Measurements from ENCODE around the gene BUD31.

BUD31 gene

DNA sequence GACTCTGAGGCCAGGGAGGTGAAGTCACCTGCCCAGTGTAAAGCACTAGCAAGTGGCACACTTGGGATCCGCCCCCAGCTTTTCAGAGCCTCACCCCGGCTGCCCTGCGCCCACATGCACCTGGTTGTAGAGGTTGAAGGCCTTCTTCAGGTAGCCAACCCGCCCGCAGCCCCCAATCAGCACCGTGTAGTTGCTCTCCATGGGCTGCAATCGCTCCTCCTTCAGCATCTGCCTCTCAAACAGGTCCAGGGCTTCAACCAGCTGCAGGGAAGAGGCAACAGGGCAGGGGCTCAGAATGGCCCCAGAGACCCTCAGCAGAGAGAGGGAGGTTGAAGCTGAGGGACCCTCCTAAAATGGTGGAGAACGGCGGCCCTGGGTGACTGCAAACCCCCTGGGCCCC lies 24.4 kb downstream of the BUD31 start:
- DNase-seq (ENCODE audit: low read depth), result no peak

DNA sequence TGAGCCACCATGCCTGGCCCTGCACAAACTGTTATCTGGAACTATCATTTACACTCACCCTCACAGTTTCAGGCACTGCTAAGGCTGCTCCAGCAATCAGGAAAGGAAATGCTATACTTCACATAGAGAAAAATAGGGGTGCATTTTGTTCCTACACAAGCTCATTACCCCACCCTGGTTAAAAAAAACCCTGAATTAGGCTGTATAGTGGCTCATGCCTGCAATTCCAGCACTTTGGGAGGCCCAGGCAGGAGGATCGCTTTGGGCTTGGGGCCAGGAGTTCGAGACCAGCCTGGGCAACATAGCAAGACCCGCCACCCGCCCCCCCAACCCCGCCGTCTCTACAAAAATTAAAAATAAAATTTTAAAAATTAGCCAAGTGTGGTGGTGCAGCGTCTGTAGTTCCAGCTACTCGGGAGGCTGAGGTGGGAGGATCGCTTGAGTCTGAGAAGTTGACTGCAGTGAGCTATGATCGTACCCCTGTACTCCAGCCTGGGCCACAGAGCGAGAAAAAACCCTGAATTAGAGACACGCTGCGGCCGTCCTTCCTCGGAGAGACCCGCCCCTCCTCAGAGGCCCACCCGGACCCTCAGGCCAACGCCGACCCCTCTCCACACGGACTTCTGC lies 29.3 kb downstream of the BUD31 start:
- no peak for DNase-seq (ENCODE audit: low read depth)

DNA sequence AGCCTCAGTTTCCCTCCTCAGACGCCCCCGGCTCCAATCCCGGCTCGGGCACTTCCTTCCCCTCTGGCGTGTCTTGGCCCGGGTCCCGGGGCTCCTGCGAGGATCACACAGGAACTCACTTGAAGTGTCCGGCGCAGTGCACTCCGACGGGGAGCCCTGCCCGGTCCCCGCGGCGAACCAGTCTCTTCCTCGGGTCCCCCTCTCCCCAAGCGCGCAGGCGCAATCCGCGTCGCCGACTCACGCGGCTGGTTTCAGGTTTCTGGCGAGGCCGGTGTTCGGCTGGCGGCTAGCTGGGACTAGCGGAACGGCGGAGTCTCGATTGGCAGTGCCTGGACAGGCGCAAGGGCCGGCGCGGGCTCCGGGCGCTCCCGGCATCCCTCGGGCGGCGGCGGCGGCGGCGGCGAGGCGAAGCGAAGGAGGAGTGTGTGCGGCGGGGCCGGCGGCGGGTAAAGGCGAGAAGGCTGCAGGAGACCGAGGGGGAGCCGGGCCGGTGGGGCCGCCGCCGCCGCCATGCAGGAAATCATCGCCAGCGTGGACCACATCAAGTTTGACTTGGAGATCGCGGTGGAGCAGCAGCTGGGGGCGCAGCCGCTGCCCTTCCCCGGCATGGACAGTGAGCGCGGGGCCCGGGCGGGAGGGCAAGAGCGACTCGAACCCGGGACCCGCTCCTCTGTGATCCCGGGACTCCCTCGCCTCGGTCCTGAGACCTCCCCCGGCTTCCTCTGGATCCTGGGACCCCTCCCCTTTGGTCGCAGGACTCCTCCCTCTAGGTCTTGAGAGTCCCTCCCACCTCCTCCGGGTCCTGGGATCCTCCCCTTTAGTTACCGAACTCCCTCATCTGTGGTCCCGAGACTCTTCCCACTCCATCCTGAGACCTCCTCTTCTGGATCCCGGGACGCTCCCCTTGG lies 30.1 kb downstream of the BUD31 start, which contains the start of the genes CPSF4 and PTCD1:
Gene CPSF4, plus strand, starts transcription at position 371 of the 908 bp plus-strand sequence. Its CDS starts 140 bp downstream, at position 511.
Gene PTCD1, minus strand, starts transcription at position 226 of the 908 bp plus-strand sequence. CDS start 3,556 bp downstream, outside the sequence.
- DNase-seq (ENCODE audit: low read depth), result peak; percentile 78

GRCh38 chr7:99440195-99440594 lies 31.4 kb downstream of the BUD31 start:
- no peak for DNase-seq (ENCODE audit: low read depth)

DNA sequence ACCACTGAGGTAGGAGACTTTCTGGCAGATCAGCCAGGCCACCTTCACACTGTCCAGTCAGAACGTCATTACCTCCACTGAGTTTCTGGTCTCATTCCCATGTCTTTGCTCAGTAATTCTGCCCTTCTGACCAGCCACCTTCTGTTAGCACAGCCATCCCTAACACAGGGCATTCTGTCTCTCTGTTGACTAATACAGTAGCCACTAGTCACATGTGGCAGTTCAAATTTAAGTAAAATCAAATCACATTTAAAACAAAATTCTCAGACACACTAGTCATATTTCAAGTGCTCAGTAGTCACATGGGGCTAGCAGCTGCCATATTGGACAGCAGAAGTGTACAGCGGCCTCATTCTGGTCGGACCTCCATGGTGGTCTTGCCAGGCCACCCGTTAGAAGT lies 37.3 kb downstream of the BUD31 start:
- DNase-seq (ENCODE audit: low read depth), result no peak

GRCh38 chr7:99447943-99448342 lies 39.2 kb downstream of the BUD31 start:
- no peak for DNase-seq (ENCODE audit: low read depth)

- no peak for DNase-seq (ENCODE audit: low read depth)
These were observed 40.1 kb downstream of the BUD31 start for GRCh38 chr7:99448855-99449254.

- DNase-seq (ENCODE audit: low read depth), result no peak
These were observed 40.6 kb downstream of the BUD31 start for GRCh38 chr7:99449326-99449725.

GRCh38 chr7:99451936-99452335 lies 43.2 kb downstream of the BUD31 start:
- DNase-seq (ENCODE audit: low read depth), result no peak

DNA sequence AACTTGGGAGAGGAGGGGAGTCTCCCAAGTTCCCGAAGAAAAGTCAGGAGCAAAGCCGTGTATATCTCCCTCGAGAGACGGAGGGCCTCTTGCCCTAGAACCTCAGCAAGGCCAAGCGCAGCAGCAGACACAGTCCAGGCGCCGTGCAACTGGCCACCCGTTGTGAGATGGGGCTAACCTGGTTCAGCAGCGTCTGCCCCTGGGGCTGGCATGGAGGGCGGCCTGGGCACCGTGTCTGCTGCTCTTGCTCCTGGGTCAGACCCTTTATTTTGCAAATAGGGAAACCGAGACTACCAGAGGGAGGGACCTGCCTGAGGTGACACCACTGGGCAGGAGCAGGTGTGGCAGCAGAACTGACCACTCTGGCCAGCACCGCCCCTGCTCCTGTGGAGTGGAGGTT lies 43.8 kb downstream of the BUD31 start:
- no peak for DNase-seq (ENCODE audit: low read depth)

DNA sequence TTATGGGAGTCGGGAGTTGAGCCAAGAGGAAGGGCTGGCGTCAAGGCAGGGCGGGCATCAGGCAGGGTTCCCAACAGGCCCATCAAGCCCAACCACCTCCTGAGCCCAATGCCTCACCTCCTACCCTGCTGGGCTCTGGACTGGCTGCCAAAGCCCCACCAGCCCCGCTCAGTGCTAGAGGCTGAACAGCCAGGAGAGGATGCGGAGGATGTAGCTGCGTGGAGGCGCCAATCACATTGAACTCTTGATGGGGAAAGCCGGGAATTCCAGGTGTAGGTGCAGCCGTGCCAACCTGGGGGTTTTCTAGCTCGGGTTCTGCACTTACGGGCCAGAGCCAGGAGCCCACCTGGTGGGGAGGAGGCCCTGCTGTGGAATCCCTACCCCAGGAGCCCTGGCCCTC lies 44.3 kb downstream of the BUD31 start:
- no peak for DNase-seq (ENCODE audit: low read depth)

GRCh38 chr7:99455874-99456273 lies 47.1 kb downstream of the BUD31 start:
- DNase-seq (ENCODE audit: low read depth), result no peak

GRCh38 chr7:99456288-99456687 lies 47.5 kb downstream of the BUD31 start:
- DNase-seq (ENCODE audit: low read depth), result no peak

- no peak for DNase-seq (ENCODE audit: low read depth)
These were observed 48.4 kb downstream of the BUD31 start for GRCh38 chr7:99457050-99457649.

DNA sequence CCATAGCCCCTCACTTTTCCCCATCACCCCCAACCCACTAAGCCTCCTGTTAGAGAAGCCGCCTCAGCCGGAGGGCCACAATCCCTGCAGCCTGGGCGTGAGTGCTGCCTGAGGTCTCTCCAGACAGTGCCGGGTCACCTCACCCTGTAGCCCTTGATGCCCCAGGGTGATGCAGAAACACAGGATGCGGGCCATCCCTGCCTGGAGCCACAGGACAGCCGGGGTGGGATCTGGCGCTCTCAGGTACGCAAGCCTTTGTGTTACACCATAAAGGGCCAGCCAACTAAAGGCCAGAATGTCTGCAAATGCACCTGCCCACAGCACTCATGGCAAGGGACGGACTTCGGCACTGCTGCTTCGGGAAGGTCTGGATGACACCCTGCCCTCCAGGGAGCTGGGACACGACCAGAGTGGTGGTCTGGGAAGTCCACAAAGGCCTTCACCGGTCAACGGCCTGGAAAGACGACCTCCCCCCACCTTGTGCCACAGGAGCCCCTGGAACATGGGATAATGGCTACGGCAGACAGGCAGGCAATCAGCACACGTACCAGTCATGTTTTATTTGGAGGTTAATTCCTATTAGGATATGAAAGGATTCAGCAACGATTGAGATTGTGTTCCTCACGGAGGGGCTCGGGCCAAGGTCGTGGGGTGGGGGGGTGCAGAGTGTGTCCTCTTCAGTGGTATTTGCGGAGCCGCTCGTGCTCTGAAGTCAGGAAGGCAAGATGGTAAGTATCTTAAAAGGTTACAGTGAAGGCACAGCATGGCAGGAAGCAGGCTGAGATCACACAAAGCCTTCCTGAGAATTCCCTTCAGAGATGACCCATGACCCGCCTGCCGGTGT lies 49.1 kb downstream of the BUD31 start:
- no peak for DNase-seq (ENCODE audit: low read depth)

- DNase-seq (ENCODE audit: low read depth), result no peak
These were observed 50.3 kb downstream of the BUD31 start for GRCh38 chr7:99459087-99459486.

DNA sequence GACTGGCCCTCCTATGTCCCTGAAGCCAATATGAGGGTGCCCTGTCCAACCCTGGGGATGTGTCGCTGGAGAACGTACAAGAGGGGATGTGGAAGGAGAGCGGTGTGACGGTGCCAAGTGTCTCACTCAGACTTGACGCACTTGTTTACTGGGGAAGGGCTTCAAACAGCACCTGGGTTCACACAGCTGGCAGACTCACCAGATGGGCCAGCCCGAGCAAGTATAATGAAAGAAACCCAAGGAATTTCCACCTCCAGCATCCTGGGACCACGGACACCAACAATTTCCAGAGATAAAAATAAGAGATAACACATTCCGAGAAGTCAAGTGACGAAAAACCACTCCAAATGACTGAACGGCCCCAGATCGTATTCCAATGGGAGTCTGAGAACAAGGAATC lies 51.9 kb downstream of the BUD31 start:
- no peak for DNase-seq (ENCODE audit: low read depth)

GRCh38 chr7:99461221-99461620 lies 52.5 kb downstream of the BUD31 start:
- no peak for DNase-seq (ENCODE audit: low read depth)

DNA sequence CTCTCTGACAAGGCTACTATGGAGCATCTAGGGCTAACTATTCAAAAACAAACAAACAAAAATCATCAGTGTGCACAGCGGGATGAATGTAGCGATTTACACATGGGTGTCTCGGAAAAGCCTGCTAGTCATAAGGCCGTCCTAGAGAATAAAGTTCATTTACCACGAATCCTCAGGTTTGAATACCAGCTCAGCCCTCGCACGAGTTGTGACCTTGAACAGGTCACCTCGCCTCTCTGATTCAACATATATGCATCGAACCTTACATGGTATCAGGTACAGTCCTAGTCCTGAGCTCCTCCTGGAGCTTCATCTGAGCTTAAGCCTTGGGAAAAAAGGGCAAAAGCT lies 56.6 kb downstream of the BUD31 start:
- DNase-seq (ENCODE audit: low read depth), result no peak

DNA sequence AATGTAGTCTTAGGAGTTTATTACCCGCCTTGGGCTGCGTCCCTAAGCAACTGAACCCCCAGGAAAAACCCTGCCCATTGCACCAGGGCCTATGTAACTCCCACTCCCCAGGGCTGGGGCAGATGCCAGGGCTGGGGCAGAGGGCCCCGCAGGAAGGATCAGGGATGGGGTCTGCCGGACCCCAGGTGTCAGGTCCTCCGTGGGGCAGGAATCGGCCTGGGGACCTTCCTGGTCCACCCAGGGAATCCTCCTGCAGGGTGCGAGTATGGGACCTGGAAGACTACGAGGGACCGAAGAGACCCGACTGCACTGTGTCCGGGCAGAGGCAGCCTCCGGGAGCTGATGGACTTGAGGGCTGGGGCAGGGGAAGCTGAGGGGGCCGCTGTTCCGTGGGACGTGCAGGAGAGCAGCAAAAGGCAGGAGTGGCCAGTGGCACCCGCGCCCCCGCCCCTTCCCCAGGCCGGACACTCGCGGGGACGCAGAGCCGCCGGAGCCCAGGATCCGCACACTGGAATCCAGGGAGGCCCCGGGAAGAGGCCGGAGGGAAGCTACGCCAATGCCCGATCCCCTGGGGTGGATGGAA lies 59.7 kb downstream of the BUD31 start:
- DNase-seq (ENCODE audit: low read depth), result no peak
